PFSK-1 (cell line): ENCODE data around the gene ZHX3.

Experiments
- FOXP2 ChIP-seq: optimal IDR thresholded peaks from 2 replicates; pipeline ENCODE3; 2011; ENCODE audit warnings: borderline replicate concordance, control low read depth, inconsistent platforms; ENCODE audit not compliant: insufficient read depth; ENCODE audit errors: extremely low read length, extremely low read depth
- POLR2AphosphoS5 ChIP-seq: IDR thresholded peaks from 2 replicates; pipeline ENCODE4 v1.6.1; 2012; ENCODE audit warnings: low read depth, mild to moderate bottlenecking, control low read depth, low read length, moderate library complexity
- SIN3A ChIP-seq: IDR thresholded peaks from 2 replicates; pipeline ENCODE4 v1.6.1; 2012; ENCODE audit warnings: mild to moderate bottlenecking, low read length, moderate library complexity, borderline replicate concordance; ENCODE audit not compliant: insufficient read depth
- TAF1 ChIP-seq: IDR thresholded peaks from 2 replicates; pipeline ENCODE4 v1.6.1; 2012; ENCODE audit warnings: low read length, control low read depth, borderline replicate concordance; ENCODE audit not compliant: insufficient read depth
- TF ChIP-seq, protein P1 (sequence below), 2 experiments: IDR thresholded peaks; 2 replicates each; pipeline versions ENCODE4 v1.6.1 to v1.8.0; 2011 to 2012; ENCODE audit warnings: low read depth in 2 of 2, low read length in 2 of 2, control low read depth in 1 of 2, inconsistent platforms in 1 of 2, mild to moderate bottlenecking in 1 of 2, moderate library complexity in 1 of 2; ENCODE audit not compliant: insufficient read depth in 1 of 2

ZHX3 gene

DNA sequence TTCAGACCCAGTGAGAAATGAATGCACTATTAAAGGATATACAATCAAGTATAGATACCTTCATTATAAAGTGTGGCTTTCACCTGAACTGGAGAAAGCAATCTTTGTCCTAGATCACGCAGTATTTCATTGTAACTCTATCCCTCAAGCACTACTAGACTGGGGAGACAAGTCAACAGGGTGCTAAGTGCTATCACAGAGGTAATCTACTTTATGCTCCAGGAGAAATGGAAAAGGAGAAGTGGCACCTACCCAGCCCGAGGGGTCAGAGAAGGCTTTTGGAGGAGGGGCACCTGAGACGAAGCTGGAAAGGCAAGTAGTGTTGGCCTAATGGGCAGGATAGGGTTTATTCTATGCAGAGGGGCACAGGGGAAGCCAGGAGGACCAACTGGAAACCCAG lies 17.1 kb downstream of the ZHX3 start:
- no peak for TF ChIP-seq SIN3A
- no peak for TF ChIP-seq TAF1
- TF ChIP-seq FOXP2 = no peak
- no peak for TF ChIP-seq POLR2AphosphoS5
- TF ChIP-seq, protein P1, sequence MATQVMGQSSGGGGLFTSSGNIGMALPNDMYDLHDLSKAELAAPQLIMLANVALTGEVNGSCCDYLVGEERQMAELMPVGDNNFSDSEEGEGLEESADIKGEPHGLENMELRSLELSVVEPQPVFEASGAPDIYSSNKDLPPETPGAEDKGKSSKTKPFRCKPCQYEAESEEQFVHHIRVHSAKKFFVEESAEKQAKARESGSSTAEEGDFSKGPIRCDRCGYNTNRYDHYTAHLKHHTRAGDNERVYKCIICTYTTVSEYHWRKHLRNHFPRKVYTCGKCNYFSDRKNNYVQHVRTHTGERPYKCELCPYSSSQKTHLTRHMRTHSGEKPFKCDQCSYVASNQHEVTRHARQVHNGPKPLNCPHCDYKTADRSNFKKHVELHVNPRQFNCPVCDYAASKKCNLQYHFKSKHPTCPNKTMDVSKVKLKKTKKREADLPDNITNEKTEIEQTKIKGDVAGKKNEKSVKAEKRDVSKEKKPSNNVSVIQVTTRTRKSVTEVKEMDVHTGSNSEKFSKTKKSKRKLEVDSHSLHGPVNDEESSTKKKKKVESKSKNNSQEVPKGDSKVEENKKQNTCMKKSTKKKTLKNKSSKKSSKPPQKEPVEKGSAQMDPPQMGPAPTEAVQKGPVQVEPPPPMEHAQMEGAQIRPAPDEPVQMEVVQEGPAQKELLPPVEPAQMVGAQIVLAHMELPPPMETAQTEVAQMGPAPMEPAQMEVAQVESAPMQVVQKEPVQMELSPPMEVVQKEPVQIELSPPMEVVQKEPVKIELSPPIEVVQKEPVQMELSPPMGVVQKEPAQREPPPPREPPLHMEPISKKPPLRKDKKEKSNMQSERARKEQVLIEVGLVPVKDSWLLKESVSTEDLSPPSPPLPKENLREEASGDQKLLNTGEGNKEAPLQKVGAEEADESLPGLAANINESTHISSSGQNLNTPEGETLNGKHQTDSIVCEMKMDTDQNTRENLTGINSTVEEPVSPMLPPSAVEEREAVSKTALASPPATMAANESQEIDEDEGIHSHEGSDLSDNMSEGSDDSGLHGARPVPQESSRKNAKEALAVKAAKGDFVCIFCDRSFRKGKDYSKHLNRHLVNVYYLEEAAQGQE (IDR thresholded peaks at IDR 0.05; ENCODE audit: insufficient read depth in 1 of 2, low read depth in 2 of 2, low read length in 2 of 2) = no peak

DNA sequence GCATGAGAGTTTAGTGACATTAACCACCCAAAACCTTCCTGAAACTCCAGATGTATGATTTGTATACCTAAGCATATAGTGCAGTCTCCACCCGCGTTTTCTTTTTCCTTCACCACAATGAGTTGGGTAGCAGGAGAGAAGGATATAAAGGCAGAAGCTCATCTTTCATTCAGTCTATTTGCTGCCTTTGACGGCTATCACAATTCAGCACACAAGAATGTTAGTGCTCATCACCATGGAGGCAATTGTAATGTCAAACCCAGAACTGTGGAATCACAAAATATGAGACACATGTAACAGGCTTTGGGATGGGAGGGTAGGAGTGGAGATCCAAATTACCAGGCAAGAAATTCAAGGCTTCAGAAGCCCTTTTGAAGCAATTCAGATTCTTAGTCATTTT lies 17.6 kb downstream of the ZHX3 start:
- TF ChIP-seq TAF1 (no peak), SIN3A (no peak), POLR2AphosphoS5 (no peak), FOXP2 (no peak)
- TF ChIP-seq, protein P1 (IDR thresholded peaks at IDR 0.05; ENCODE audit: insufficient read depth in 1 of 2, low read depth in 2 of 2, low read length in 2 of 2) = no peak

DNA sequence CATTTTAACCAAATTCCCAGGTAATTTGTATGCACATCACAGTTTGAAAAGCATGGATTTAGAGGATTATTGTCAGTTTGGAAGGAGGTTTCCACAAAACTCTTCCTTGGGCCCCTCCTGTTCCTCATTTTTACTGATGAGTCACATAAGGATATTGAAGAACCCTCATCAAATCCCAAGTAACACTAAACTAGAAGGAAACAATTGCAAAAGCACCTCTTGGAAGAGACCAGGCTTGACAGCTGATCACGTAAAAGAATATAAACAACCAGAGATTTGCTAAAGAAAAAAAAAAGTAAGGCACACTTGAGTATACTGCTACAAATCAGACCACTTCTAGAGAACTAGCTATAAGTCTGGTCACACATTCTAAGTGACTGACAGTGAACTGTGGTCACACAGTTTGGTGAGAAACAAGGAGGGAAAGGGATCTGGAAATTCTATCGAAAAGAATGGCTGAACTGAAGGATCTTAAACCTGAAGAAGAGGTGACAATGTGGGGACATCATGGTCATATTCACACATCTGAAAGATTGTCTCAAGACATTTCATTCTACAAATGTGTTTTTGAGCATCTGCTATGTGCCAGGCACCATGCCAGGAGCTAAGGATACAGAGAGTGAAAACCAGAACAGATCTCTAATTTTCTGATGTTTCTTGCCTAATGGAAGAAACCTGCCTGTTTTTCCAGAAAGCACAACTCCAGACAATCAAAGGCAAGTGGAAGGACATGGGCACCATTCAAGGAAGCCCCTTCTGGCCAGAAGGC lies 24.1 kb downstream of the ZHX3 start:
- TF ChIP-seq FOXP2 = no peak
- TF ChIP-seq TAF1 = no peak
- no peak for TF ChIP-seq POLR2AphosphoS5
- no peak for TF ChIP-seq SIN3A
- TF ChIP-seq, protein P1 (IDR thresholded peaks at IDR 0.05; ENCODE audit: insufficient read depth in 1 of 2, low read depth in 2 of 2, low read length in 2 of 2) = no peak

DNA sequence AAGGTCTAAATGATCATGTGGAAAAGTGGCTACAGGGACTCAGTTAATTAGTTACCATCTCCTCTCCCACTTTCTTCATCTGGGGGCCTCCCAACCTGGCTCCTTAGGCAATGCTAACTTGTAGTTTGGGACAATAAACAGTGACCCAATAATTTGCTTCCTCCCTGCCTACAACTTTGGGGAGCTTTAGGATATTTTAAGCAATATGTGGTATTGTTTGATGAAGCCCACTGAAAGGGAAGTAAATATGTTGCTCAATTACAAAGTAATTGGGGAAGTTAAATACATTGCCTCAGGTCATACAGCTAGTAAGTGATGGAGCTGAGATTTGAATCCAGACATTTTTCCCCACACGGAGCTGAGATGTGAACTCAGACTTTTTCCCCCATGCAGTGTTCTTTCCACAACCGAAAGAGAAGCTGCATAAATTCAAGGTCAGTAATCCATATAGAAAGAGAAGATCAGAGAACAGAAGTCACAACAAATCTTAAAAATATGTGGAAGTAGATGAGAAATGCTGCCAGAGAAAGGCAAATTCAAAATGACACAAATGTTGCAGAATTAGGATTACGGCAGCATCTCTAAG lies 26.6 kb downstream of the ZHX3 start:
- TF ChIP-seq FOXP2 = no peak
- TF ChIP-seq TAF1 = no peak
- TF ChIP-seq, protein P1 (IDR thresholded peaks at IDR 0.05; ENCODE audit: insufficient read depth in 1 of 2, low read depth in 2 of 2, low read length in 2 of 2) = no peak
- no peak for TF ChIP-seq SIN3A
- no peak for TF ChIP-seq POLR2AphosphoS5
